ENCODE results near the gene SSBP4.

DNA sequence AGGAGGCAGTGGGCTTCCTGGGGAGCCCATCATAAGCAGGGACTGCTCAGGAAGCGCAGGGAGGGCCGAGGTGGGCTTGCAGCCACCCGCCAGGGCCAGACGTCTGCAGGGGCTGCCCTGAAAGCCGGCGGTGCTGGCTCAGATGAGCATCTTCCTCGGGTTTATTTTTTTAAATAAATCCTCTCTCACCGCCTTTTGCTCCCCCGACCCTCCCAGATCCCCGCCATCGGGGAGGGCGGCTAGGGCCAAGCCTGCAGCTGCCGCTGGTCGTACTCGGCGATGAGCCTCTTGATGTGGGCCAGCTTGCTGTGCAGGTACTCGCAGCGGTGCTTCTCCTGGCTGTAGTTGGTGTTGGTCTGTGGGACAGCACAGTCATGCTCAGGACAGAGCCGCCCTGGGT lies 25.3 kb downstream of the SSBP4 start:
- TF ChIP-seq CTCF (IDR thresholded peaks at IDR 0.05) (no peak), POLR2AphosphoS5 (IDR thresholded peaks at IDR 0.05) (no peak), POLR2A (IDR thresholded peaks at IDR 0.05) (no peak)
